A549 (cell line): ENCODE measurements around the gene DDX39B. TPM values are rescaled to one million over a fixed set of nuclear protein-coding genes. Genes with fewer than 3 reads are reported as not detected.

ENCODE experiments used
- ATAC-seq, 2 experiments: fragments of 200-7000 bp in 1 of 2; fragments of >200 bp in 1 of 2; cut with Nextera tagmentation in 1 of 2; cut with Tn5 transposase in 1 of 2; 3 replicates each; pipeline versions ENCODE4 v1.8.0 to v1.9.1; 2018 to 2020; ENCODE audit warnings: mild to moderate bottlenecking in 1 of 2, moderate library complexity in 1 of 2
- CTCF ChIA-PET: fragments of 300-600 bp; sonication (Branson Sonifier 250); formaldehyde crosslinking; extraction: SDS; loops from one replicate; lab custom pipeline; 2021; ENCODE audit warnings: antibody characterized with exemption, inconsistent platforms; lab: Yijun Ruan, JAX
- POLR2A ChIA-PET: fragments of 350-600 bp; formaldehyde crosslinking; extraction: SDS; loops from one replicate; lab custom pipeline; 2021; ENCODE audit warnings: antibody characterized with exemption, inconsistent platforms; lab: Yijun Ruan, JAX
- DNase-seq, 2 experiments: peaks; one replicate each; pipeline versions ENCODE4 v3.0.0 to v3.0.0-alpha.2; 2011 to 2016; ENCODE audit warnings: low read depth in 1 of 2, low spot score in 1 of 2
- FAIRE-seq: peaks from 2 replicates; lab custom pipeline; 2011; peaks lifted over from hg19 to GRCh38; lab: Jason Lieb, UNC
- H3K27ac ChIP-seq, 2 experiments: fragments of >200 bp; sonication (Bioruptor Twin); formaldehyde crosslinking; 3 replicates each; pipeline ENCODE4 v1.5.1; 2016 to 2017
- H3K4me1 ChIP-seq: fragments of >200 bp; sonication (Bioruptor Twin); formaldehyde crosslinking; 3 replicates; pipeline ENCODE4 v1.6.1; 2016
- H3K4me2 ChIP-seq: fragments of >200 bp; sonication (Bioruptor Twin); formaldehyde crosslinking; 3 replicates; pipeline ENCODE4 v1.6.1; 2016
- H3K4me3 ChIP-seq: fragments of >200 bp; sonication (Bioruptor Twin); formaldehyde crosslinking; 3 replicates; pipeline ENCODE4 v1.5.1; 2016
- H3K9me3 ChIP-seq: fragments of >200 bp; sonication (Bioruptor Twin); formaldehyde crosslinking; 3 replicates; pipeline ENCODE4 v1.6.1; 2016
- BCL3 ChIP-seq: fragments of >200 bp; sonication (Bioruptor Twin); formaldehyde crosslinking; IDR thresholded peaks from 3 replicates; pipeline ENCODE4 v1.6.1; 2016
- CBX2 ChIP-seq: fragments of 200-600 bp; sonication (generic); IDR thresholded peaks from 2 replicates; pipeline ENCODE4 v1.6.1; 2016; ENCODE audit warnings: low read depth, mild to moderate bottlenecking, borderline replicate concordance
- ELK1 ChIP-seq: fragments of 150-350 bp; IDR thresholded peaks from 2 replicates; pipeline ENCODE4 v1.6.1; 2014; ENCODE audit warnings: low read depth, mild to moderate bottlenecking, low read length
- FOSL2 ChIP-seq, 2 experiments: fragments of 450-650 bp in 1 of 2; fragments of >200 bp in 1 of 2; sonication (Bioruptor Twin) in 1 of 2; formaldehyde crosslinking; IDR thresholded peaks; 2 replicates each; pipeline versions ENCODE4 v1.5.0 to v1.6.1; 2016 to 2020; ENCODE audit warnings: mild to moderate bottlenecking in 1 of 2, moderate library complexity in 1 of 2
- HDAC2 ChIP-seq: fragments of 200-600 bp; sonication (generic); IDR thresholded peaks from 2 replicates; pipeline ENCODE4 v1.6.1; 2016
- HEYL ChIP-seq: fragments of 250-450 bp; sonication (Bioruptor Pico); IDR thresholded peaks from 2 replicates; pipeline ENCODE4 v1.8.0; 2021; ENCODE audit warnings: mild to moderate bottlenecking, moderate library complexity
- HMGXB4 ChIP-seq: fragments of 250-450 bp; sonication (Bioruptor Pico); IDR thresholded peaks from 2 replicates; pipeline ENCODE4 v1.5.0; 2021; ENCODE audit warnings: mild to moderate bottlenecking, moderate library complexity, borderline replicate concordance
- HOXB5 ChIP-seq: fragments of 250-450 bp; sonication (Bioruptor Pico); IDR thresholded peaks from 2 replicates; pipeline ENCODE4 v1.5.0; 2020; ENCODE audit warnings: mild to moderate bottlenecking, moderate library complexity
- KDM1A ChIP-seq: fragments of 200-600 bp; sonication (generic); IDR thresholded peaks from 2 replicates; pipeline ENCODE4 v1.6.1; 2016; ENCODE audit warnings: low read depth, mild to moderate bottlenecking
- MAFK ChIP-seq: fragments of 450-650 bp; IDR thresholded peaks from 2 replicates; pipeline ENCODE4 v1.6.1; 2014; ENCODE audit not compliant: partially characterized antibody
- MAX ChIP-seq: IDR thresholded peaks from 2 replicates; pipeline ENCODE4 v1.6.1; 2012
- MAZ ChIP-seq: fragments of 150-350 bp; IDR thresholded peaks from 2 replicates; pipeline ENCODE4 v1.6.1; 2014; ENCODE audit warnings: antibody characterized with exemption, low read depth, low read length, borderline replicate concordance
- MYC ChIP-seq: IDR thresholded peaks from 2 replicates; pipeline ENCODE4 v1.6.1; 2012; ENCODE audit warnings: mild to moderate bottlenecking, inconsistent platforms, low read length, improper control_type of control experiment, borderline replicate concordance
- POLR2A ChIP-seq: IDR thresholded peaks from 2 replicates; pipeline ENCODE4 v1.6.1; 2012; ENCODE audit warnings: mild to moderate bottlenecking, low read length
- REST ChIP-seq: fragments of 200-600 bp; sonication (generic); IDR thresholded peaks from 2 replicates; pipeline ENCODE4 v1.6.1; 2016; ENCODE audit warnings: antibody characterized with exemption, mild to moderate bottlenecking, moderate library complexity
- SREBF2 ChIP-seq: fragments of 450-650 bp; IDR thresholded peaks from 2 replicates; pipeline ENCODE4 v1.6.1; 2014; ENCODE audit warnings: mild to moderate bottlenecking, moderate library complexity
- ZC3H11A ChIP-seq: fragments of 450-650 bp; IDR thresholded peaks from 2 replicates; pipeline ENCODE4 v1.6.1; 2014; ENCODE audit warnings: antibody characterized with exemption, mild to moderate bottlenecking
- WGBS: methylation state at CpG from one replicate; pipeline ENCODE4 v1.1.6; 2017; ENCODE audit errors: missing lambda C conversion rate; 5-methylcytosine and 5-hydroxymethylcytosine counted together
- polyA plus RNA-seq, 4 experiments: library from polyadenylated mRNA; depleted of rRNA in 3 of 4; stranded (reverse); fragments of >200 nt; fragmentation: RNase III in 1 of 4; extraction: RNeasy Plus Mini Kit Qiagen cat#74134 plus additional on column Dnase treatment in 1 of 4; gene quantifications; 2 replicates in 3 of 4; 3 replicates in 1 of 4; pipeline ENCODE4 v1.2.3, GENCODE V29; 2011 to 2017

DDX39B gene
- polyA plus RNA-seq, 2 of the 4 experiments (the other 2 are of a cell fraction): 267 to 441 TPM

GRCh38 chr6:31525553-31525931 lies 16.3 kb downstream of the DDX39B start:
- CTCF ChIA-PET: interaction anchor here (1.0 to 2.9 kb wide), 3 partner anchors 13 to 31 kb away, joined by 4 to 6 read pairs (median 4); no protein-coding TSS in a partner anchor
- no peak for ATAC-seq
- no peak for TF ChIP-seq HEYL
- TF ChIP-seq FOSL2 (IDR thresholded peaks at IDR 0.05): no peak
- 0 out of 2 replicates have a peak, but pooled peaks have one; percentile 36 for TF ChIP-seq FOSL2 (CRISPR knock-in tag; IDR thresholded peaks at IDR 0.05)
- TF ChIP-seq, all 56 proteins: peak for 1
- Histone ChIP-seq H3K27ac (no peak overlapping the region), H3K4me1 (no peaks in the 10 kb centered on the region), H3K4me3 (no peak overlapping the region), H3K9me3 (no peaks in the 10 kb centered on the region), H3K4me2 (no peak overlapping the region)
- no peak for FAIRE-seq
- DNase-seq: no peak
- 83% methylated on average over 8 of the region's 8 CpGs for WGBS
- POLR2A ChIA-PET: interaction anchor here (0.8 kb wide), 1 partner anchor 16 kb away, joined by 3 read pairs; no protein-coding TSS in a partner anchor

GRCh38 chr6:31521835-31522234 lies 20.0 kb downstream of the DDX39B start:
- Histone ChIP-seq H3K9me3 (no peaks in the 10 kb centered on the region), H3K27ac (no peak overlapping the region), H3K4me3 (no peak overlapping the region), H3K4me2 (no peak overlapping the region), H3K4me1 (no peaks in the 10 kb centered on the region)
- TF ChIP-seq HDAC2 (no peak), MAX (no peak), CBX2 (no peak), MAZ (no peak), POLR2A (no peak), ZC3H11A (no peak), HOXB5 (CRISPR knock-in tag) (no peak), BCL3 (no peak), KDM1A (no peak), REST (no peak), ELK1 (no peak), SREBF2 (no peak)
- no peak for ATAC-seq
- POLR2A ChIA-PET: no interaction called here
- CTCF ChIA-PET: no interaction called here
- FAIRE-seq: no peak
- WGBS: 36% methylated on average over 3 of the region's 3 CpGs
- DNase-seq: no peak

- no peak overlapping the region for H3K4me3 ChIP-seq
- no peak for ATAC-seq
- CTCF ChIA-PET: no interaction called here
- no peaks in the 10 kb centered on the region for H3K9me3 ChIP-seq
- no peak overlapping the region for H3K4me2 ChIP-seq
- POLR2A ChIA-PET: no interaction called here
- 37% methylated on average over 5 of the region's 5 CpGs for WGBS
- DNase-seq: no peak
- TF ChIP-seq MYC (no peak), HMGXB4 (CRISPR knock-in tag) (no peak), MAFK (no peak)
- TF ChIP-seq, all 56 proteins: peak for 0
- Histone ChIP-seq H3K27ac (no peak overlapping the region), H3K4me1 (no peaks in the 10 kb centered on the region)
- FAIRE-seq: no peak
Observed at GRCh38 chr6:31513456-31514165, 28.2 kb downstream of the DDX39B start.
